HL-60/S4 treated with phorbol 12-myristate 13-acetate at 8.2 ng/mL for 4 days and 3 days (cell line): Measurements from ENCODE around the gene EYA4.

Experiments used
- in situ Hi-C: fragments of 300-500 bp; cut with MboI; formaldehyde crosslinking; loops from 2 replicates; pipeline ENCODE4 v1.15.0; 2022; ENCODE audit warnings: low sequenced_read_pairs

The EYA4 gene, protein sequence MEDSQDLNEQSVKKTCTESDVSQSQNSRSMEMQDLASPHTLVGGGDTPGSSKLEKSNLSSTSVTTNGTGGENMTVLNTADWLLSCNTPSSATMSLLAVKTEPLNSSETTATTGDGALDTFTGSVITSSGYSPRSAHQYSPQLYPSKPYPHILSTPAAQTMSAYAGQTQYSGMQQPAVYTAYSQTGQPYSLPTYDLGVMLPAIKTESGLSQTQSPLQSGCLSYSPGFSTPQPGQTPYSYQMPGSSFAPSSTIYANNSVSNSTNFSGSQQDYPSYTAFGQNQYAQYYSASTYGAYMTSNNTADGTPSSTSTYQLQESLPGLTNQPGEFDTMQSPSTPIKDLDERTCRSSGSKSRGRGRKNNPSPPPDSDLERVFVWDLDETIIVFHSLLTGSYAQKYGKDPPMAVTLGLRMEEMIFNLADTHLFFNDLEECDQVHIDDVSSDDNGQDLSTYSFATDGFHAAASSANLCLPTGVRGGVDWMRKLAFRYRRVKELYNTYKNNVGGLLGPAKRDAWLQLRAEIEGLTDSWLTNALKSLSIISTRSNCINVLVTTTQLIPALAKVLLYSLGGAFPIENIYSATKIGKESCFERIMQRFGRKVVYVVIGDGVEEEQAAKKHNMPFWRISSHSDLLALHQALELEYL

DNA sequence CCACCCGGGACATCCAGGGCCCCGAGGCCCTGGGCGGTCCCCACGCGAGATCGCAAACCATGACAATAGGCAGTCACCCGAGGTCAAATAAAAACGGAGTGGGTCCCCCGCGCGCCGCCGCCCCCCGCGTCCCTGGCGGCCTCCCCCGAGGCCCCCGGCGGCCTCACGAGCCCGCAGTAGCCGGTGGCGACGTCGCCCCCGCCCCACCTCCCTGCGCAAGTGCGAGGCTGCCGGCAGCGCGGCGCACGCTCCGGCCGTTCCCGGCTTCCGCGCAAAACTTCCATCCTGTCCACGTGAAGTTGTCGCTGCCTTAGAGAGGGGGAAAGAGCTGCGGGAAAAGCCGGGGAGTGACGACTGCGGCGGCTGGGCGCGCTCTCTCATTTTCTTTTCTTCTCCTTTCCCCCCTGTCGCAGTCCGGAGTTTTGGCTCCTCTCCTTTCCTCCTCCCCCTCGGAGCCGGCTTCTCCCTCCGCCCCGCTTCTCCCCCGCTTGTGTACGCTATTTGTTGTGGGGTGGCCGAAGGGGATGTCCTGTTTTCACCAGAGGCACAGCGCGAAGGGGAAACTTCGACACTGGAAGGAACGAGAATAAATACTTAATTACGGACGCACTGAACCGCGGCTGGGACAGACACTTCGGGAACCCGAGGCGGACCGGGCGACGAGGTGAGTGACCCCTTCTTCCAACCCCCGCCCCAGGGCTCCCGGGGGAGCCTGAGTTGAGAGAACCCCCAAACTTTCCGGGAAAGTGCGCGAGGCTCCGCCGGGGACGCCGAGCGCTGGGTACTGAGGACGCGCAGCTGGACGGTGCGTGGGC lies at the start of gene EYA4:
Gene EYA4 (plus strand): TSS at position 272 of the 815 bp plus-strand sequence. CDS start 33,424 bp downstream, outside the sequence.
- in situ Hi-C loops = no loop called here

DNA sequence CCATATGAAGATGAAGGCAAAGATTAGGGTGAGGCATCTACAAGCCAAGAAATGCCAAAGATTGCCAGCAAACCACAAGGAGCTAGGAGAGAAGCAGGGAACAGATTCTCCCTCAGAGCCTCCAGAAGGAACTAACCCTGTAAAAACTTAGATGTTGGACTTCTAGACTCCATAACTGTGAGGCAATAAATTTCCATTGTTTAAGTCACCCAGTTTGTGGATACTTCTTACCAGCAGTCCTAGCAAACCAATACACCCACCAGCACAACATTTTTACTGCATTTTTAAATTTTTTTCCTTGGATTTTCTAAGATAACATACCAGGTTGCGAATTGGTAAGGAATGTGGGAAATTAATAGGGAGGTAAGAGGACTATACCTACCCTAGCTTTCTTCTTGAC lies 47.8 kb upstream of the EYA4 start:
- in situ Hi-C loops = no loop called here

DNA sequence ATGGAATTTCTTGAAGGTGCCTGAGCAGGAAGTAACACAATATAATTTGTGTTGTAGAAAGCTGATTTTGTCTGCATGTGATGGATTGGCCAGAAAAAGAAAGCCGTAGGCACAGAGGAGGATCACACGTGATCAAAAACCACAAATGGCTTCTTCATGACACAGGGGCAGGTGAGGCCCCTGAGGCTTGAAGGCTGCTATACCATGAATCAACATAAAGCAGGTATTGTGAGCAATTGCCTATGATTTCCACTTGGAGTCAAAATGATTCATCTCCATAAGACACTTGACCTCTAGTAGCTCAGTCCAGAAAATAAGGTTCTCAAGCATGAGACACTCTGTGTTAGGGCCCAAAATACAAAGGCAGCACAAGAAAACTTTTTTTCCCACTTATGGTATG lies 42.4 kb upstream of the EYA4 start:
- in situ Hi-C loops = no loop called here

DNA sequence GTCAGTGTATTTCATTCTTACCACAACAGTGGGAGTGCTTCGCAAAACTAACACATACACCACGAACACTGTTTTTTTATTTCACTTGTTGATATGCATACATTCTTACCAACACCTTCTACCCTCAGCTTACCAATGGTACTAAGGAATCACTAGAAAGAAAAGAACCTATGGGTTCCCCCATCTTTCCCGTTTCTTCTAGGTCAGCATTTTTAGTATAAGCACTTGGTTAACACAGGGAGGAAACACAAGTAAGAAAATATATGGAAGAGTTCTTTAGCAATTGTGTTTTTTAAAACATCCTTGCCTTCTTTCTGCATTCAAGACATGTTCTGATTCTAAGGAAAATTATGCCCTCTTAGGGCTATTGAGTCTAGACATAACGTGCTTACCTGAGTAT lies 39.9 kb upstream of the EYA4 start:
- in situ Hi-C loops = no loop called here

DNA sequence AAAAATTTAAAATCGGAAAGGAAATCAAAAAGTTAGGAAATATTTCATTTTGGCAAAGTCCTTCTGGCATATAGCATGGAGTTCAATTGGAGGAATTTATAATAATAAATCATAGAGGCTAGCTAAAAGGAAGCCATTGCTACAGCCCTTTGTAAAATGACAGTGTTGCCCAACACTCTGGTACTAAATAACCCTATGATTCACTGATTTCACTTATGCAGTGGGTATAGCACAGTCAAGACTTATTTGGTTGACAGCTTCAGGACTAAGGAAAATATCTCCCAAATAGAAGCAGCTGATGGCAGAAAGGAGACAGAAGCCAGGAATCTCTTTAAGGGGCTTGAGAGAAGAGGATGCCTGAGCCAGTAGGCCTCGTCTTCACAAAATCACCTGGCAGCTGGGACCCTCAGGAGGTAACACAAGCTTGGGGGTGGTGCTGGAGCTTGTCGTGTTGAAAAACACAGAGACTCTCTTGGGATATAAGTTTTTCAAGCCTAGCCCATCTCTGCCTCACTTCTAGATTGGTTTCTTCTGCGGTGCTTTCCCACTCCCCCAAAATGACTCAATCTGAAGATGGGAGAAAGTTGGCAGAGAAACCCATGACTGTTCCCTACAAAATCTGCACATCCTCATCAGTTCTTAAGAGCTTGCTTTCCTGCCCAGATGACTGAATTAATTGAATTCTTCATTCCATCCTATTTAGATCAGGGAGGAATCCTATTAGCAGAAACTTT lies 38.4 kb upstream of the EYA4 start:
- in situ Hi-C loops = no loop called here

DNA sequence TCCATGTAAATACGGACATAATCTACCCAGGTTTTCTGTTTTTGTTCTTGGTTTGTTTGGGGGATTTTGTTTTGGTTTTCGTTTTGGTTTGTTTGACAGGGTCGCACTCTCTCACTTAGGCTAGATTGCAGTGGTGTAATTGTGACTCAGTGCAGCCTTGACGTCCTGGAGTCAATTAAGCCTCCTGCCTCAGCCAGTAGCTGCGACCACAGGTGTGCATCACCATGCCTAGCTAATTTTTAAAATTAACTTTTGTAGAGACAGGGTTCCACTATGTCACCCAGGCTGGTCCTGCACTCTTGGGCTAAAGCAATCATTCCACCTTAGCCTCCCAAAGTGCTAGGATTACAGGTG lies 37.8 kb upstream of the EYA4 start:
- in situ Hi-C loops = no loop called here

DNA sequence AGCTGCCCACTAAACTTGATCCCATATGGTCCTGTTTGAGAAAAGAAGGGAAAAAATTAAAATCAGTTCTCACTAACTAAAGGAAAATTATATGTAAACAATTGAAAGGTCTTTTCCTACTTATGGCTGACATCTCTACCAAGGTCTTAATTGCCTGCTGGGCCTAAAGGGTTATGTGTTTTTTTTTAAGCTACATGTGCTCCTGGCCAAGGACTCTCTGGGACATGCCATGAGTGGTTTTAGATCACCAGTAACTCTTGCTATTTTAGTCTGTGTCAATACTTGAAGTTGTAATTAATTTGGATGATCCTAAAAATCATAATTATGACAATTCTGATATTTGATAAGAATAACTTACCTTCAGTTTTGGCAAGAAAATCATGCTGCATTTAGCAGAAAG lies 35.9 kb upstream of the EYA4 start:
- in situ Hi-C loops = no loop called here

DNA sequence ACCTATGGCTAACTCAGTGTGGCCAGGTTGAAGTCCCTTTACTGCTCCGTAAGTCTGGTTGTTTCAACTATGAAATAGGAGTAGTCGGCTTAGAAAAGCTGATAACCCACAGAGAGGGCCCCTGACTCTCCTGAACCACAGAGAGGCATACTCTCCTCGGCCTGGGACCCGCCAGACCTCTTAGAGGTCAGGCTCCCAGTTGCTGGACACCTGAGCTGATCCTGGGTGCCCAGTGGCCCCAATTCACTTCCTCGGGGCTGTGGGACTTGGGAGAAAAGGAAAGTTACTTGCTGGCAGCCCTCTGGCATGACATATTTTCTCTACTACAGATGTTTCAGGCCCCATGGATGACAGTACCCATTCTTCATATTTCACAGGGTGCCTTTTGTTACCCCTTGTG lies 34.2 kb upstream of the EYA4 start:
- in situ Hi-C loops = no loop called here

DNA sequence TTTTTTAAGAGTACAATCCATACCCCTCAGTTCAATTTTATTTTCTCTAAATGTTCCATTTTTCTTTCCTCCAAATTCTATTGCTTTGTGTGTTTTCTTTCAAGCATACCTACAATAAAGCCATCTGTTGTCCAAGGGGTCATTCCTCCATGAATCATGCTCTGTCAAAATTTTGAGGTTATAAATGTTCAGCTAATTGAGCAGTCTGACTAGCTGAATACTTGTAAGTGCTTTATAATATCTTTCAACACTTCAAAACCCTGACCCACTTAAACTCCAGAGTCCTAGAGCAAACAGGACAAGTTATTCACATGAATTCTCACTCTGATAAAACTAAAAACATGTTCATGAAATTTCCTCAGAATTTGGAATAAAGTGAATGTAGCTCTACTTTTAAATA lies 33.4 kb upstream of the EYA4 start:
- in situ Hi-C loops = no loop called here

DNA sequence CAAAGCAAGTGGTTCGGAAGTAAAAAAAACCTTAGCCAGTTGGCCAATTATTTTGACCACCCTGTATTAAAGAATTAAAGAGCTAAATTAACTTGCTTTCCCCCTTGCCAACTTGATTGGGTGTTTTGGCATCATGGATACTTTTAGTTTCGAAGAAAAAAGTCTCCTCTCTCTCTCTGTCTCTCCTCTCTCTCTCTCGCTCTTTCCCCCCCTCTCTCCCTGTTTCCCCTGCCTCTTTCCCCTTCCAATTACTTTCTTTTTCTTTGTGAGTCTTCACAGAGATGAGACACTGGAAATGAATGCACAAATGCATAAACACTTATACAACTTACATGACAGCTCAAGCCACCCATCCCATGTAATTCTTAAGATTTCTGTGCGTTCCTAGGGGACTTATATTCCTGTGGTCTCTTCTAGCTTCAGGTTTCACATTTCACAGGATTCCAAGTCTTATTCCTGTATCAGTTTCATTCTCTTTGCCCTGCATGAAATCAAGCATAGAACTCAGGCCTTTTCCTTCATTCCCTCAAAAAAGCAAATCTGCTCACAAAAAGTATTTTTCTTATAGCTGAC lies 32.9 kb upstream of the EYA4 start:
- in situ Hi-C loops = no loop called here

DNA sequence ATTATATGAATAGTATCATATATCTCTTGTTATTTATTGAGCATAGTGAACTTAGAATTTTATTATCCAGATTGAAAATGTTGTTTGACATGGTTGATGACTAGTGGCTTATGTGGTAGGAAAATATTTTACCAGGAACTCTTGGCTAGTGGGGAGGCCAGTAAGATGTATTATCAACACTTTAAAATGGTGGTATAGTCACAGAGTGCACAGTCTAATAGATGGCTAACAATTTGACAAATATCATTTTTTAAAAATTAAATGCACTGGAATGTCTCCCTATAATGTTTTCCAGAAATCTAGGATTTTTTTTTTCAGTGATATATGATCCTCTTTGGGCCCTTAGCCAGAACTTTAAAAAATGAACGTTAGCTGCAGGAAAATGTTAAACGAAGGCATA lies 26.9 kb upstream of the EYA4 start:
- in situ Hi-C loops = no loop called here

DNA sequence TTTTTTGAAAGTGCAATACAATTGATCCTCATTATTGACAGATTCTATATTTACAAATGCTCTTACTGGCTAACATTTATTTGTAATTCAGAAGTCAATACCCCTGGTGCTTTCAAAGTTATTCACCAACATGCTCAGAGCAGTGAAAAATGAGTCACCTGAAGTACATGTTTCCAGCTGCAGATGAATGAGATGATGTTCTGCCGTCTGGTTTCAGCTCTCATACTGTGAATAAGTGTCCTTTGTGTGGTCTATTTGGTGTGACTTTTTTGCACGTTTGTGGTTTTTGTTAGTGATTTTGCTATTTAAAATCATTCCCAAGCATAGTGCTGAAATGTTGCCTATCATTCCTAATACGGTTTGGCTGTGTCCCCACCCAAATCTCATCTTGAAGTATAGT lies 22.3 kb upstream of the EYA4 start:
- in situ Hi-C loops = no loop called here

DNA sequence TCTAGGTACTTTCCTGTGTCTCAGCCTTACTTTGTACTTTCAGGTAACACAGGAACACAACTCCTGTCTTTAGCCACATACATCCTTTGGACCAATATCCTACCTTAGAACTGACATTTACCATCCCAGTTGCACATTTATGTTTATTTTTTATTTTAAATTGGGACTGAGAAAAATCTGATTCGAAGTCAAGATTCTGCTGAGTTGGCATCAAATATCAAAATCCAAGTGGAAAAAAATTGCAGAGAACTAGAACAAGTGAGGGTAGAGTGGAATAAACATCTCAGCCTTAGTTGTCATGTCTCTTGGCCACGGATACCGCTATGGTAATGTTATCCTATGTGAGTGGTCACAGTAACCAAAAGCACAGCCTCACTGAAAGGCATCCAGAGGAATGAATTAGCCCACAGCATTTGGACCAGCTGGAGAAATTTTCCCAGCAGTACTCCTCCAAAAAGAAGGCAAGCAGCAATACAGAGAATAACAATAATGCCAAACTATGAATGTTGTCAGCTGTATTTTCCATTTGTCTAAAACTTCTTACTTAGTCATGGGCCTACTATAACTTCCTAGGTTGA lies 17.6 kb upstream of the EYA4 start:
- in situ Hi-C loops = no loop called here

DNA sequence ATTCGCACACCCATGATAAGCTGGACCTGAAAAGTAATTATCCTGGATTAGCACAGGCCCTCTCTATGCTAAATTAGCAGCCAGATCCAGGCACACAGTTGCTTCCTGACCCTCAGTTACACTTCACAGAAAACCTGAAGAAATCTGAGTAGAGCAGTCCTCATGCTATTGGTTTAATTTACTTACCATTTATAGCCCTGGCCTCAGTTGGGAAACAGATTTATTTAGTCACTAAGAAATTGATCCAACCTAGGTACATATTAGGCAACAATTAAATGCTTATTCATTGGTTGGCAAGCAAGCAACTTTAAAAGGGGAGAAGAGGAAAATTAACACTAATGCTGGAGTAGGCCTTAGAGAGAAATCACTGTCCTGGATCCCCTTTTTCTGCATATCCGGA lies 15.6 kb upstream of the EYA4 start:
- in situ Hi-C loops = no loop called here

DNA sequence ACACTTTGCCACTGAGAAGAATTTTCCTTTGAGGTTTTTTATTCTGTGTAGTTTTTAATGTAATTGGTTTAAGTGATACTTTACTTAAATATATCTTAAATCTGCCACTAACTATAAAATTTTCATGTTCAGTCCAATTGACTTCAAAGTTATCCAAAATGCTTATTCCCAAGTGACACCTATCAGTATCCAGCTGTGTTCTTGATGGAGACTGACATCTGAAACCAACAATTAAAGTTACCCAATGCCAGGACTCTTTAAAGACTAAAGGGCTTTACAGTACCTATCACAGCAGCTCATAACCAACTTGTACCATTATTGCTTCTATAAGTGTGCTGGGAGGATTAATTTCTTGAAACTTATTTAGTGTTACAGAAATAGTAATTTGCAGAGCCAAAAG lies 13.8 kb upstream of the EYA4 start:
- in situ Hi-C loops = no loop called here

DNA sequence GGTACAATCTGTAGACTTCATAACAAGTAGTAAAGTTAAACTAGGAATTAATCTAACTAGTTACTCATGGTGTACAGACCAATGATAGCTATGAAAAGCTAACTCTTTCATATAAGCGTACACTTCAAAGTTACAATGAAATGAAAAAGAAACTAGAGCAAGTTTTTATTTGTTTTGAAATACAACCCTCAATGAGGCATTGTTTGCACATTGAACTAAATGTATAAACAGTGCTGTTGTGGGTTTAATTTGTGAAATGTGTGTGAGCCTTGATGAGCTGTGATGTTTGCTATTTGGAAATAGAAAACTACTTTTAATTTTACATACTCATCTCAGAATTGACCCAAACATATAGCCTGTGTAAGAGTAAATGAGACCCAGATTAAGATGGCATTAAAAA lies 11.1 kb upstream of the EYA4 start:
- in situ Hi-C loops = no loop called here

DNA sequence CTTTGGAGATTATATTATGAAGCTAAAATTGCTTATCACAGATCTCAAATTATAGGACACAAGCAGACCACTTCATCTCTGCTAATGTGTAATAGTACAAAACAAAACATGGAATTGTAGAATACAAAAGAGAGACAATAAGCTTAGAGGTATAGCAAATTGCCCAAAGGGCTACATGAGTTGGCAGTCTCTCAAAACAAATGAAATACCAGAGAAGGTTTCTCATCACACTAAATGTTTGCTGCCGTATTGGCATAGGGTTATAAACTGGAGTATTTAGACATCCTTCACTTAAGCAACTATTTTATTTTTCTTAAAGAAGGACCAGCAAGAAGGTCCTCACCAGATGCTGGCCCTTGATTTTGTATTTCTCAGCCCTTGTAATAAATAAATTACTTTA lies 5.9 kb upstream of the EYA4 start:
- in situ Hi-C loops = no loop called here

DNA sequence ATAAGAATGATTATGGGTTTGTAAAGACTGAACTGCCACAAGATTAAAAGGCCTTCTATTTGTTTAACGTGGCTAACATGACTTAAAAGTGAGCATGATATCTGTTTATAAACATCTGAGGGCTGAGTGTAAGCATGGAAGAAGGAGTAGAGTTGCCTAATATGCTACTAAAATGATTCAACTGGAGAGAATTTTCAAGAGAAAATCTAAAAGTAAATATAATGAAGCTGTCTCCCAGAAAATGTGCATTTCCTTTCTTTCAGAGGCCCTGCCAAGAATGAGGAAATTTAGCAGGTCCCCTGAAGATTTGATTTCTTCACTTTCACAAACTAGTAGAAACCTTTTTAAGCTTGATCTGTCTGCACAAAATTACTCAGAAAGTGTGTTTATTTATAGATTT lies 4.2 kb upstream of the EYA4 start:
- in situ Hi-C loops = no loop called here

DNA sequence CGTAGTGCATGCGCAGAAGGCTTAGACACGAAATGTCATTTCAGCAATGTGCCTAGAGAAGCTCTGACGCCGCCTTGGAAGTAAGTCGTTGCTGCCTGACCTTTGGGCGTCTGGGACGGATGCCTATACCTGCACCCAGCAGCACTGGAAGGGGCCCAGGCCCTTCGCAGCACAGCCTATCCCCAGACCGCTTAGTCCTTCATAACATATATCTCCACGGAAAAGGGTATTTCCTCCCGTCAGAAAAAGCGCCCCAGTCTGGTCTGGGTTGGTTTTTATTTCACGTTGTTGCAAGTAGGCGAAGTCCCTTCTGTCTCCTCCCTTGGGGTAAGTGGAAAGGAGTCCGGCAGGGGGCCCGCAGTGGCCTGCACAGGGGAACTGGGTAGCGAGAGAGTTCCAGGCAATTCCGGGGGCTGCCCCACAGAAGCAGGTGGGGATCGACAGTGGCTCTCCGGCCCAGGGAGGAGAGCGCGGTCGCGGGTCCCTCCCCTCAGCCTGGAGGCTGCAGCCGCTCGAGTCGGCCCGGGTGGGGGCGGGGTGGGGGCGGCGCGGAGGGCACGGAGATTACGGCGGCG lies 559 bp upstream of the EYA4 start:
- in situ Hi-C loops = no loop called here
